ENCODE data around the gene LBH.

DNA sequence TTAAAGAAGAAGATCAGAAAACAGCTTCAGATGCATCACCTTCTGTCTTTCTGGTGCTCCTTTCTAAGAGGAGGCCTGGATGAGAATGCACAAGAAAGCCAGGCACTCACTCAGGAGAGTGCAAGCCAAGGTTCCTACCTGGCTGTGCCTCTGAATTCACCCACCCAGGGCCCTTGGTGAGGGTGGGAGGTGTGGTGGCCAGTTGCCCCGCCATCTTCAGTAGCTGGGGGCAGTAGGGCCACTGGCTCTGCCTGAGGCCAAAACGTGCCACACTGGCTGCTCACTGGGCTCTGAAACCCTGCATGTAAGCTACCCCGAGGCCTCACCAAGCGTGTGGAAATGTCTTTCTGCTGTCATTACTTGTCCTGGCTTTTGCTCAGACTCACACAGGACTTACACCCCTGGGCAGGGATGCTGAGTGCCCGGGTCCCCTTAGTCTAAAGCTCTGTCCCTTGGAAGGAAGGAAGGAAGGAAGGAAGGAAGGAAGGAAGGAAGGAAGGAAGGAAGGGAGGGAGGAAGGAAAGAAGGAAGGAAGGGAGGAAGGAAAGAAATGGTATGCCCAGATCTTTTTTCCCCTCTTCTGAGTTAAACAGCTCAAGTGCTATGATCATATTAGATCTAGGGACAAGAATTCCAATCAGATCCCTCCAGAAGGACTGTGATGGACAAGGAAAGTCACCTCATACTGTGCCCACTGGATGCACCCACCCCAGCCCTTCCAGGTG is 8.5 kb upstream of the LBH start:
- TF ChIP-seq, protein P1, sequence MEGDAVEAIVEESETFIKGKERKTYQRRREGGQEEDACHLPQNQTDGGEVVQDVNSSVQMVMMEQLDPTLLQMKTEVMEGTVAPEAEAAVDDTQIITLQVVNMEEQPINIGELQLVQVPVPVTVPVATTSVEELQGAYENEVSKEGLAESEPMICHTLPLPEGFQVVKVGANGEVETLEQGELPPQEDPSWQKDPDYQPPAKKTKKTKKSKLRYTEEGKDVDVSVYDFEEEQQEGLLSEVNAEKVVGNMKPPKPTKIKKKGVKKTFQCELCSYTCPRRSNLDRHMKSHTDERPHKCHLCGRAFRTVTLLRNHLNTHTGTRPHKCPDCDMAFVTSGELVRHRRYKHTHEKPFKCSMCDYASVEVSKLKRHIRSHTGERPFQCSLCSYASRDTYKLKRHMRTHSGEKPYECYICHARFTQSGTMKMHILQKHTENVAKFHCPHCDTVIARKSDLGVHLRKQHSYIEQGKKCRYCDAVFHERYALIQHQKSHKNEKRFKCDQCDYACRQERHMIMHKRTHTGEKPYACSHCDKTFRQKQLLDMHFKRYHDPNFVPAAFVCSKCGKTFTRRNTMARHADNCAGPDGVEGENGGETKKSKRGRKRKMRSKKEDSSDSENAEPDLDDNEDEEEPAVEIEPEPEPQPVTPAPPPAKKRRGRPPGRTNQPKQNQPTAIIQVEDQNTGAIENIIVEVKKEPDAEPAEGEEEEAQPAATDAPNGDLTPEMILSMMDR (IDR thresholded peaks at IDR 0.05): no peak
- TF ChIP-seq POLR2A (IDR thresholded peaks at IDR 0.05): no peak

All from right lobe of liver (tissue), 4 donors.